HepG2 (cell line): ENCODE results near the gene PKIB. TPM values are rescaled to one million over a fixed set of nuclear protein-coding genes. Genes with fewer than 3 reads are reported as not detected.

Experiments
- ATAC-seq: fragments of 200-7000 bp; cut with Tn5 transposase; 3 replicates; pipeline ENCODE4 v1.9.1; 2020; ENCODE audit warnings: mild to moderate bottlenecking, moderate library complexity
- BruUV-seq: library from RNA; stranded (reverse); fragments of 400-500 nt; replicated peaks from 2 replicates; lab custom pipeline; 2021; lab: Mats Ljungman, UMichigan
- CTCF ChIA-PET: fragments of 300-600 bp; formaldehyde crosslinking; extraction: SDS; loops from one replicate; lab custom pipeline; 2021; ENCODE audit warnings: low total read pairs, inconsistent platforms, low intra/inter-chr PET ratio; lab: Yijun Ruan, JAX
- POLR2A ChIA-PET: fragments of 350-600 bp; sonication (Branson Sonifier 250); formaldehyde crosslinking; loops from one replicate; lab custom pipeline; 2020; ENCODE audit warnings: antibody characterized with exemption, inconsistent platforms; lab: Yijun Ruan, JAX
- DNase-seq: peaks from one replicate; pipeline ENCODE4 v3.0.0-alpha.2; 2015; ENCODE audit warnings: low spot score
- FAIRE-seq: peaks from 3 replicates; lab custom pipeline; 2011; peaks lifted over from hg19 to GRCh38; lab: Jason Lieb, UNC
- H2AFZ ChIP-seq: one replicate; pipeline ENCODE4 v1.6.1; 2011; ENCODE audit warnings: low read length, inconsistent platforms
- H3K27ac ChIP-seq: fragments of 300-600 bp; 3 replicates; pipeline ENCODE4 v1.8.0; 2011; ENCODE audit warnings: mixed run types, mild to moderate bottlenecking, mixed read lengths, low read length, inconsistent platforms; ENCODE audit not compliant: insufficient read depth; ENCODE audit errors: extremely low read length
- H3K27me3 ChIP-seq, 2 experiments: fragments of 200-600 bp in 1 of 2; 2 replicates in 1 of 2; 3 replicates in 1 of 2; pipeline versions ENCODE4 v1.6.0 to v1.8.0; 2011; ENCODE audit warnings: low read length in 2 of 2, mild to moderate bottlenecking in 2 of 2, moderate library complexity in 2 of 2, inconsistent platforms in 1 of 2; ENCODE audit not compliant: insufficient read depth in 2 of 2, control insufficient read depth in 1 of 2
- H3K36me3 ChIP-seq, 2 experiments: fragments of 200-600 bp in 1 of 2; replicated peaks in 1 of 2; 2 replicates in 1 of 2; 3 replicates in 1 of 2; pipeline versions ENCODE4 v1.5.1 to v1.8.0; 2011; ENCODE audit warnings: low read length in 2 of 2, inconsistent platforms in 1 of 2; ENCODE audit not compliant: insufficient read depth in 2 of 2, control insufficient read depth in 1 of 2
- H3K4me1 ChIP-seq: 2 replicates; pipeline ENCODE4 v1.5.1; 2012; ENCODE audit warnings: low read length, inconsistent platforms; ENCODE audit not compliant: insufficient read depth
- H3K4me2 ChIP-seq: 2 replicates; pipeline ENCODE4 v1.6.0; 2011; ENCODE audit warnings: low read depth, low read length, inconsistent platforms
- H3K4me3 ChIP-seq, 3 experiments: fragments of 200-600 bp in 1 of 3; sonication (generic), shearing (Covaris generic) in 1 of 3; replicated peaks in 1 of 3; 2 replicates each; pipeline ENCODE4 v1.5.1; 2011 to 2016; ENCODE audit warnings: low read length in 3 of 3, inconsistent platforms in 2 of 3, low read depth in 2 of 3, mild to moderate bottlenecking in 2 of 3, control low read depth in 1 of 3, mixed read lengths in 1 of 3; ENCODE audit not compliant: insufficient read depth in 1 of 3
- H3K79me2 ChIP-seq: one replicate; pipeline ENCODE4 v1.6.1; 2011; ENCODE audit warnings: low read length, inconsistent platforms; ENCODE audit not compliant: insufficient read depth
- H3K9ac ChIP-seq: 2 replicates; pipeline ENCODE4 v1.6.0; 2011; ENCODE audit warnings: mild to moderate bottlenecking, low read depth, low read length, inconsistent platforms; ENCODE audit not compliant: insufficient read depth
- H3K9me3 ChIP-seq: 2 replicates; pipeline ENCODE4 v1.5.1; 2012; ENCODE audit warnings: mild to moderate bottlenecking, low read length
- H4K20me1 ChIP-seq: 2 replicates; pipeline ENCODE4 v1.6.0; 2011; ENCODE audit warnings: inconsistent platforms, mild to moderate bottlenecking, low read length, moderate library complexity; ENCODE audit not compliant: insufficient read depth
- MED1 ChIP-seq: sonication (generic); formaldehyde crosslinking; IDR thresholded peaks from 2 replicates; pipeline ENCODE4 v1.4.0; 2020; ENCODE audit warnings: missing genetic modification reagents
- MIER2 ChIP-seq: IDR thresholded peaks from 2 replicates; pipeline ENCODE4 v1.6.1; 2016; ENCODE audit warnings: missing biosample characterization, missing genetic modification reagents
- MLX ChIP-seq: IDR thresholded peaks from 2 replicates; pipeline ENCODE4 v1.6.1; 2016
- PHF21A ChIP-seq: sonication (generic); formaldehyde crosslinking; IDR thresholded peaks from 2 replicates; pipeline ENCODE4 v1.5.0; 2020; ENCODE audit warnings: mild to moderate bottlenecking, missing genetic modification reagents
- WGBS: methylation state at CpG from one replicate; pipeline ENCODE4 v1.1.6; 2017; ENCODE audit warnings: low lambda C conversion rate; 5-methylcytosine and 5-hydroxymethylcytosine counted together
- in situ Hi-C: cut with HindIII; loops from 2 replicates; pipeline ENCODE4 v1.10.0; 2017; ENCODE audit warnings: low pct_unique_long_range_greater_than_20kb; ENCODE audit not compliant: extremely low pct_ligation_motif_present
- intact Hi-C: fragments of 100-400 bp; cut with micrococcal nuclease; formaldehyde crosslinking; loops from one replicate; pipeline ENCODE4 v1.10.0; 2022; ENCODE audit not compliant: unreplicated experiment
- polyA plus RNA-seq, 8 experiments: library from polyadenylated mRNA; depleted of rRNA in 3 of 8; stranded (reverse) in 7 of 8; unstranded in 1 of 8; fragments of >200 nt; fragmentation: Illumina TruSeq in 4 of 8; extraction: Trizol in 4 of 8; gene quantifications; 2 replicates each; pipeline versions ENCODE4 v1.2.1 to v1.2.3, GENCODE V29; 2011 to 2016; ENCODE audit warnings: low read depth in 4 of 8, missing spikeins in 1 of 8, mixed read lengths in 1 of 8; ENCODE audit not compliant: insufficient read depth in 1 of 8
- total RNA-seq, 5 experiments: library from RNA; depleted of rRNA; stranded (reverse); fragments of >200 nt; fragmentation: Illumina TruSeq; extraction: Trizol; gene quantifications; 2 replicates each; pipeline ENCODE4 v1.2.3, GENCODE V29; 2016; ENCODE audit warnings: low read depth in 1 of 5
- TF ChIP-seq, protein P1 (sequence below): sonication (generic); formaldehyde crosslinking; IDR thresholded peaks from 2 replicates; pipeline ENCODE4 v1.4.0; 2020; ENCODE audit warnings: mild to moderate bottlenecking, missing genetic modification reagents
- TF ChIP-seq, protein P2 (sequence below): sonication (generic); formaldehyde crosslinking; IDR thresholded peaks from 2 replicates; pipeline ENCODE4 v1.4.0; 2020; ENCODE audit warnings: low read depth, missing genetic modification reagents

PKIB gene
- total and polyA plus RNA-seq, 2 of the 13 experiments (the other 11 are each of a cell fraction or from before 2014, with no cell fraction given) = 1.4 to 1.5 TPM

DNA sequence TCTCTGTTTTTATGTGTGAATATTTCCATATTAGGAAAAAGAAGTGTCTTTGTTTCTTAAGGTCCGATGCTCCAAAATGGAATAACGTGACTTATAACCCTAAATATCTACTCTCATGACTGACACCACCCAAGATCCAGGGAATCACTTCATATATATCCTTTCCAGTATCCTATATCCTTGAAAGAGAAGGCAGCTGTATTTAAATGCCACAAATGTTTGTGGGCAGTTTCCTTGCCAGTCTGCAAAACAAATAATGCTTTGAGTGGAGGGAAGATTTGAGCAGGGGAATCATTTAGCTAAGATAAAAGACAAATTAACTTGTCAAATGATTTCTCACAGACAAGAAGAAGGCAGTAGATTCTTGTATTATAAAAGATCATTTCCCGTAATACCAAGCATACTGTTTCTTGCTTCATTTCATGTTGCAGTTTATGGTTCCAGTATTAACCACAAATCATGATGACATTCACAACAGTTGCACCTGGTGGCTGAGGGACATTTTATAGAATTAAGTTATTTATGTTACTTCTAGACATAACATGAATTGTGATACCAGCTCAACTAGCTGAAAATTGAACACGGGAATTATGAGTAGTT, 139.3 kb downstream of the PKIB start (continued):
- no peak for TF ChIP-seq MLX (CRISPR knock-in tag)
- TF ChIP-seq, all 625 proteins: peak for 0

- in situ Hi-C loops = no loop called here
- Histone ChIP-seq H2AFZ (no peak overlapping the region), H4K20me1 (no peaks in the 10 kb centered on the region), H3K27ac (no peak overlapping the region), H3K4me2 (no peak overlapping the region), H3K9me3 (no peaks in the 10 kb centered on the region), H3K9ac (no peak overlapping the region), H3K4me1 (no peaks in the 10 kb centered on the region), H3K36me3 (no peaks in the 10 kb centered on the region), H3K27me3 (no peaks in the 10 kb centered on the region)
- 2% methylated on average over 3 of the region's 3 CpGs for WGBS
- no peak for FAIRE-seq
- DNase-seq = no peak
- POLR2A ChIA-PET = interaction anchor here (1.1 kb wide), 1 partner anchor 38 kb away, joined by 3 read pairs; the partner anchor contains the start of gene SMPDL3A
- TF ChIP-seq MED1 (CRISPR knock-in tag) (no peak), MIER2 (no peak), PHF21A (no peak)
- TF ChIP-seq, protein P1, sequence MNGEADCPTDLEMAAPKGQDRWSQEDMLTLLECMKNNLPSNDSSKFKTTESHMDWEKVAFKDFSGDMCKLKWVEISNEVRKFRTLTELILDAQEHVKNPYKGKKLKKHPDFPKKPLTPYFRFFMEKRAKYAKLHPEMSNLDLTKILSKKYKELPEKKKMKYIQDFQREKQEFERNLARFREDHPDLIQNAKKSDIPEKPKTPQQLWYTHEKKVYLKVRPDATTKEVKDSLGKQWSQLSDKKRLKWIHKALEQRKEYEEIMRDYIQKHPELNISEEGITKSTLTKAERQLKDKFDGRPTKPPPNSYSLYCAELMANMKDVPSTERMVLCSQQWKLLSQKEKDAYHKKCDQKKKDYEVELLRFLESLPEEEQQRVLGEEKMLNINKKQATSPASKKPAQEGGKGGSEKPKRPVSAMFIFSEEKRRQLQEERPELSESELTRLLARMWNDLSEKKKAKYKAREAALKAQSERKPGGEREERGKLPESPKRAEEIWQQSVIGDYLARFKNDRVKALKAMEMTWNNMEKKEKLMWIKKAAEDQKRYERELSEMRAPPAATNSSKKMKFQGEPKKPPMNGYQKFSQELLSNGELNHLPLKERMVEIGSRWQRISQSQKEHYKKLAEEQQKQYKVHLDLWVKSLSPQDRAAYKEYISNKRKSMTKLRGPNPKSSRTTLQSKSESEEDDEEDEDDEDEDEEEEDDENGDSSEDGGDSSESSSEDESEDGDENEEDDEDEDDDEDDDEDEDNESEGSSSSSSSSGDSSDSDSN (CRISPR knock-in tag) = no peak
- TF ChIP-seq, protein P2, sequence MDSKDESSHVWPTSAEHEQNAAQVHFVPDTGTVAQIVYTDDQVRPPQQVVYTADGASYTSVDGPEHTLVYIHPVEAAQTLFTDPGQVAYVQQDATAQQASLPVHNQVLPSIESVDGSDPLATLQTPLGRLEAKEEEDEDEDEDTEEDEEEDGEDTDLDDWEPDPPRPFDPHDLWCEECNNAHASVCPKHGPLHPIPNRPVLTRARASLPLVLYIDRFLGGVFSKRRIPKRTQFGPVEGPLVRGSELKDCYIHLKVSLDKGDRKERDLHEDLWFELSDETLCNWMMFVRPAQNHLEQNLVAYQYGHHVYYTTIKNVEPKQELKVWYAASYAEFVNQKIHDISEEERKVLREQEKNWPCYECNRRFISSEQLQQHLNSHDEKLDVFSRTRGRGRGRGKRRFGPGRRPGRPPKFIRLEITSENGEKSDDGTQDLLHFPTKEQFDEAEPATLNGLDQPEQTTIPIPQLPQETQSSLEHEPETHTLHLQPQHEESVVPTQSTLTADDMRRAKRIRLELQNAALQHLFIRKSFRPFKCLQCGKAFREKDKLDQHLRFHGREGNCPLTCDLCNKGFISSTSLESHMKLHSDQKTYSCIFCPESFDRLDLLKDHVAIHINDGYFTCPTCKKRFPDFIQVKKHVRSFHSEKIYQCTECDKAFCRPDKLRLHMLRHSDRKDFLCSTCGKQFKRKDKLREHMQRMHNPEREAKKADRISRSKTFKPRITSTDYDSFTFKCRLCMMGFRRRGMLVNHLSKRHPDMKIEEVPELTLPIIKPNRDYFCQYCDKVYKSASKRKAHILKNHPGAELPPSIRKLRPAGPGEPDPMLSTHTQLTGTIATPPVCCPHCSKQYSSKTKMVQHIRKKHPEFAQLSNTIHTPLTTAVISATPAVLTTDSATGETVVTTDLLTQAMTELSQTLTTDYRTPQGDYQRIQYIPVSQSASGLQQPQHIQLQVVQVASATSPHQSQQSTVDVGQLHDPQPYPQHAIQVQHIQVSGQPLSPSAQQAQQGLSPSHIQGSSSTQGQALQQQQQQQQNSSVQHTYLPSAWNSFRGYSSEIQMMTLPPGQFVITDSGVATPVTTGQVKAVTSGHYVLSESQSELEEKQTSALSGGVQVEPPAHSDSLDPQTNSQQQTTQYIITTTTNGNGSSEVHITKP (CRISPR knock-in tag) = no peak
- TF ChIP-seq, all 625 proteins: peak for 0
- Histone ChIP-seq H3K4me3 (no peak overlapping the region), H3K79me2 (no peaks in the 10 kb centered on the region)
- CTCF ChIA-PET = no interaction called here
- no TSS peak for BruUV-seq
- ATAC-seq = no peak
- intact Hi-C loops = no loop called here
These were observed 141.1 kb downstream of the PKIB start for GRCh38 chr6:122751326-122751725.
